OCI-M1 (cell line): ENCODE measurements around the gene FAM89A.

Source experiments
- DNase-seq: peaks from one replicate; lab custom pipeline; 2025; lab: John Stamatoyannopoulos, UW

The FAM89A gene

GRCh38 chr1:231040019-231040799 is at the start of gene FAM89A:
FAM89A (minus strand) TSS chr1:231040254; CDS start chr1:231040211, 43 bp downstream.
- DNase-seq: peak; percentile 75

- no peak for DNase-seq
Measured at GRCh38 chr1:231084353-231084752, 44.3 kb upstream of the FAM89A start.

- DNase-seq: no peak
Measured at GRCh38 chr1:231079163-231079562, 39.1 kb upstream of the FAM89A start.

- no peak for DNase-seq
Measured at GRCh38 chr1:231078250-231078649, 38.2 kb upstream of the FAM89A start.

GRCh38 chr1:231076802-231077201 is 36.7 kb upstream of the FAM89A start:
- DNase-seq: no peak

- DNase-seq: no peak
Measured at GRCh38 chr1:231075497-231075896, 35.4 kb upstream of the FAM89A start.

GRCh38 chr1:231075020-231075419 is 35.0 kb upstream of the FAM89A start:
- no peak for DNase-seq

- no peak for DNase-seq
Measured at GRCh38 chr1:231074046-231074445, 34.0 kb upstream of the FAM89A start.

GRCh38 chr1:231073331-231073730 is 33.3 kb upstream of the FAM89A start:
- peak; percentile 30 for DNase-seq

- no peak for DNase-seq
Measured at GRCh38 chr1:231072502-231073094, 32.5 kb upstream of the FAM89A start.

- no peak for DNase-seq
Measured at GRCh38 chr1:231072041-231072440, 32.0 kb upstream of the FAM89A start.

- no peak for DNase-seq
Measured at GRCh38 chr1:231070758-231071444, 30.8 kb upstream of the FAM89A start.

- no peak for DNase-seq
Measured at GRCh38 chr1:231069333-231069732, 29.3 kb upstream of the FAM89A start.

GRCh38 chr1:231068762-231069161 is 28.7 kb upstream of the FAM89A start:
- no peak for DNase-seq

- peak; percentile 95 for DNase-seq
Measured at GRCh38 chr1:231065510-231066241, 25.6 kb upstream of the FAM89A start.

GRCh38 chr1:231064418-231064817 is 24.4 kb upstream of the FAM89A start:
- DNase-seq: no peak

GRCh38 chr1:231063331-231063730 is 23.3 kb upstream of the FAM89A start:
- DNase-seq: no peak

GRCh38 chr1:231062500-231063270 is 22.6 kb upstream of the FAM89A start:
- no peak for DNase-seq

GRCh38 chr1:231059566-231060193 is 19.6 kb upstream of the FAM89A start:
- DNase-seq: no peak

- DNase-seq: no peak
Measured at GRCh38 chr1:231058416-231059109, 18.5 kb upstream of the FAM89A start.
